Caco-2 (cell line): Measurements from ENCODE around the gene CDKN1C. TPM values are rescaled to one million over a fixed set of nuclear protein-coding genes. Genes with fewer than 3 reads are reported as not detected.

Experiments
- BruUV-seq: library from RNA; stranded (reverse); fragments of 400-500 nt; replicated peaks from 2 replicates; lab custom pipeline; 2021; lab: Mats Ljungman, UMichigan
- CTCF ChIA-PET: fragments of 300-600 bp; sonication (Branson Sonifier 250); formaldehyde crosslinking; loops from one replicate; lab custom pipeline; 2022; ENCODE audit warnings: antibody characterized with exemption; lab: Charles Lee
- POLR2A ChIA-PET: fragments of 300-600 bp; sonication (Branson Sonifier 250); formaldehyde crosslinking; loops from one replicate; lab custom pipeline; 2022; ENCODE audit warnings: antibody characterized with exemption; lab: Charles Lee
- DNase-seq, 2 experiments: peaks; one replicate each; pipeline versions ENCODE4 v3.0.0 to v3.0.0-alpha.2; 2020 to 2022
- H3K27me3 ChIP-seq: replicated peaks from 2 replicates; pipeline ENCODE4 v1.6.0; 2011; ENCODE audit warnings: low read length; ENCODE audit not compliant: control insufficient read depth, insufficient read depth
- H3K36me3 ChIP-seq: 2 replicates; pipeline ENCODE4 v1.5.1; 2011; ENCODE audit warnings: low read length; ENCODE audit not compliant: control insufficient read depth, insufficient read depth
- H3K4me1 ChIP-seq: fragments of 250-450 bp; sonication (Bioruptor Pico); 2 replicates; pipeline ENCODE4 v1.5.1; 2020; ENCODE audit warnings: mild to moderate bottlenecking
- H3K4me3 ChIP-seq: 2 replicates; pipeline ENCODE4 v1.5.1; 2011; ENCODE audit warnings: low read depth, mild to moderate bottlenecking, control low read depth, low read length
- H3K9me3 ChIP-seq: fragments of 250-450 bp; sonication (Bioruptor Pico); 2 replicates; pipeline ENCODE4 v1.5.1; 2020; ENCODE audit warnings: mild to moderate bottlenecking, moderate library complexity
- H3K27ac Mint-ChIP-seq: one replicate; pipeline ENCODE4 v1.8.0; 2022; ENCODE audit warnings: mixed read lengths; ENCODE audit not compliant: unreplicated experiment
- H3K27me3 Mint-ChIP-seq: one replicate; pipeline ENCODE4 v1.8.0; 2022; ENCODE audit warnings: mixed read lengths; ENCODE audit not compliant: insufficient read depth, unreplicated experiment
- H3K36me3 Mint-ChIP-seq: one replicate; pipeline ENCODE4 v1.8.0; 2022; ENCODE audit warnings: mild to moderate bottlenecking, mixed read lengths; ENCODE audit not compliant: insufficient read depth, unreplicated experiment
- H3K4me1 Mint-ChIP-seq: one replicate; pipeline ENCODE4 v1.8.0; 2022; ENCODE audit warnings: low read depth, mixed read lengths; ENCODE audit not compliant: unreplicated experiment
- H3K4me3 Mint-ChIP-seq: one replicate; pipeline ENCODE4 v1.8.0; 2022; ENCODE audit warnings: mild to moderate bottlenecking, moderate library complexity, mixed read lengths; ENCODE audit not compliant: unreplicated experiment
- H3K9me3 Mint-ChIP-seq: one replicate; pipeline ENCODE4 v1.8.0; 2022; ENCODE audit warnings: mixed read lengths; ENCODE audit not compliant: unreplicated experiment
- intact Hi-C: fragments of 100-400 bp; cut with micrococcal nuclease; formaldehyde crosslinking; loops from one replicate; pipeline ENCODE4 v1.10.0; 2022; ENCODE audit not compliant: unreplicated experiment
- total RNA-seq: library from RNA; stranded (reverse); gene quantifications from 2 replicates; pipeline ENCODE4 v1.2.3, GENCODE V29; 2022
- TF ChIP-seq, protein P1 (sequence below), 2 experiments: fragments of 200-600 bp in 1 of 2; IDR thresholded peaks; 1 replicate in 1 of 2; 2 replicates in 1 of 2; pipeline versions ENCODE4 v1.5.1 to v1.8.0; 2011 to 2022; ENCODE audit warnings: antibody characterized with exemption in 1 of 2, control low read depth in 1 of 2, inconsistent platforms in 1 of 2, low read depth in 1 of 2, low read length in 1 of 2, mild to moderate bottlenecking in 1 of 2, moderate library complexity in 1 of 2; ENCODE audit not compliant: insufficient read depth in 1 of 2, severe bottlenecking in 1 of 2, unreplicated experiment in 1 of 2

The CDKN1C gene
- total RNA-seq, 1 experiment from 2014 or later: 25.5 TPM

DNA sequence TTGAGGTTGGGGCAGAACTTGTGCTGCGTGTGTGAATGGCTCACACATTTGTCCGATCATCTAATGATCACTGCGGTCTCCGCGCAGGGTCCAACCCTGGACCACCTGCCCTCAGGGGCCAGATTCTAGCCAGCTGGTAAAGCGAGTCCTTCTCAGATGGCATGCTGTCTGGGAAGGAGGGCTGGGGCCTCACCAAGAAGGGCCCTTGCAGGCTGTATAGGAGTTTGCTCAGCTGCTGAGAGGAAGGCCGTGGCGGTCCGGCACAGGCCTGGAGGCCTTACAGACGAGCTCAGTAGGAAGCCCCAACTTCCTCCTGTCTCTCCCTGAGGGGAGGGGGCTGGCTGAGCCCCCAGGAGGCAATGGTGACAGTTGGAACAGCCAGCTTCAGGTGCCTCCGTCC is 29.9 kb upstream of the CDKN1C start:
- no peak overlapping the region for H3K4me3 Mint-ChIP-seq
- no TSS peak for BruUV-seq
- H3K9me3 Mint-ChIP-seq: no peaks in the 10 kb centered on the region
- H3K4me1 ChIP-seq: peaks cover 33% of the 10 kb centered on the region
- H3K27me3 ChIP-seq: no peaks in the 10 kb centered on the region
- POLR2A ChIA-PET: interaction anchor here (1.2 kb wide), 1 partner anchor 13 kb away, joined by 4 read pairs; a partner anchor contains a TSS
- intact Hi-C loops: loop anchor here (10.0 kb wide), 1 partner anchor 711 kb away; no protein-coding TSS in a partner anchor
- H3K27ac Mint-ChIP-seq: no peak overlapping the region
- CTCF ChIA-PET: no interaction called here
- no peaks in the 10 kb centered on the region for H3K36me3 ChIP-seq
- TF ChIP-seq, protein P1, sequence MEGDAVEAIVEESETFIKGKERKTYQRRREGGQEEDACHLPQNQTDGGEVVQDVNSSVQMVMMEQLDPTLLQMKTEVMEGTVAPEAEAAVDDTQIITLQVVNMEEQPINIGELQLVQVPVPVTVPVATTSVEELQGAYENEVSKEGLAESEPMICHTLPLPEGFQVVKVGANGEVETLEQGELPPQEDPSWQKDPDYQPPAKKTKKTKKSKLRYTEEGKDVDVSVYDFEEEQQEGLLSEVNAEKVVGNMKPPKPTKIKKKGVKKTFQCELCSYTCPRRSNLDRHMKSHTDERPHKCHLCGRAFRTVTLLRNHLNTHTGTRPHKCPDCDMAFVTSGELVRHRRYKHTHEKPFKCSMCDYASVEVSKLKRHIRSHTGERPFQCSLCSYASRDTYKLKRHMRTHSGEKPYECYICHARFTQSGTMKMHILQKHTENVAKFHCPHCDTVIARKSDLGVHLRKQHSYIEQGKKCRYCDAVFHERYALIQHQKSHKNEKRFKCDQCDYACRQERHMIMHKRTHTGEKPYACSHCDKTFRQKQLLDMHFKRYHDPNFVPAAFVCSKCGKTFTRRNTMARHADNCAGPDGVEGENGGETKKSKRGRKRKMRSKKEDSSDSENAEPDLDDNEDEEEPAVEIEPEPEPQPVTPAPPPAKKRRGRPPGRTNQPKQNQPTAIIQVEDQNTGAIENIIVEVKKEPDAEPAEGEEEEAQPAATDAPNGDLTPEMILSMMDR (IDR thresholded peaks at IDR 0.05; ENCODE audit: insufficient read depth in 1 of 2, low read depth in 1 of 2, low read length in 1 of 2, severe bottlenecking in 1 of 2, unreplicated experiment in 1 of 2): no peak
- peaks cover 17% of the 10 kb centered on the region for H3K4me1 Mint-ChIP-seq
- H3K4me3 ChIP-seq: no peak overlapping the region
- H3K9me3 ChIP-seq: no peaks in the 10 kb centered on the region
- H3K36me3 Mint-ChIP-seq: peaks cover 28% of the 10 kb centered on the region
- no peaks in the 10 kb centered on the region for H3K27me3 Mint-ChIP-seq
- no peak for DNase-seq

DNA sequence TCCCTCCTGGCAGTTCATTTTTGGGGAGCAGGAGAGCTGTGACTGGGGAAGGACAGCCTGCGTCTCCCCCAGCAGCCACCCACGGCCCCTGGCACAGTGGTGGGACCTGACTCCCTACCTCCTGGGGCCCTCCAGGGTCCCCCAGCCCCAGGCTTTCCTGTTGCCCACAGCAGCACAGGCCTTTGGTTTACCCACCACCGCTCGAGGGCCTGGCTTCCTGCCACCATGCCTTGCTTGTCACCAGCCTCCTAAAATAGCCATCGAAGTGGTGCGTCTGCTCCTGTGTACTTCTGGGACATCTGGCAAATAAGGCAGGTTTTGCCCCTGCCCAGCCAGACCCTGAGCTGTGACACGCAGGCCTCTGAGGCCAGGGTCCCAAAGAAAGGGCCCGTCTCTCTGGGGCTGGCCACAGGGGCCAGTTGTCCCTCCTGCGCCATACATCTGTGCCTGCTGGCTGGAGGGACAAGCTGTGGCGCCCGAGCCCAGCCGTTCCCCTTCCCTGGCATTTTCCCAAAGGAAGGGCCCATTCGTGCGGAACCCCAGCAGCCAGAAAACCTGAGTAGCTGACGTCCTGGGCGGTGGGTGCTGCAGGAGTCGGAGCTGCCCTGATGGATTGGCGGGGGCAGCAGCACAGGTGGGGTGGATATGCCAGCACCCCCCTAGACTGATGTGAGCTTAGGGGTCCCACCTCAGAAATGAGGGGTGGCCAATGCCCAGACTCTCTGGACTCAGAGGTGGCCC is 29.1 kb upstream of the CDKN1C start:
- DNase-seq: no peak
- Histone ChIP-seq H3K27me3 (no peaks in the 10 kb centered on the region), H3K4me3 (no peak overlapping the region), H3K4me1 (peaks cover 33% of the 10 kb centered on the region), H3K9me3 (no peaks in the 10 kb centered on the region), H3K36me3 (no peaks in the 10 kb centered on the region)
- Mint-ChIP-seq H3K36me3 (peaks cover 27% of the 10 kb centered on the region), H3K9me3 (no peaks in the 10 kb centered on the region), H3K27me3 (no peaks in the 10 kb centered on the region), H3K4me3 (no peak overlapping the region), H3K4me1 (peaks cover 22% of the 10 kb centered on the region), H3K27ac (no peak overlapping the region)
- ChIA-PET CTCF (no interaction called here), POLR2A (no interaction called here)
- TF ChIP-seq, protein P1 (IDR thresholded peaks at IDR 0.05; ENCODE audit: insufficient read depth in 1 of 2, low read depth in 1 of 2, low read length in 1 of 2, severe bottlenecking in 1 of 2, unreplicated experiment in 1 of 2): no peak
- BruUV-seq: no TSS peak
- intact Hi-C loops: loop anchor here (10.0 kb wide), 1 partner anchor 710 kb away; no protein-coding TSS in a partner anchor

DNA sequence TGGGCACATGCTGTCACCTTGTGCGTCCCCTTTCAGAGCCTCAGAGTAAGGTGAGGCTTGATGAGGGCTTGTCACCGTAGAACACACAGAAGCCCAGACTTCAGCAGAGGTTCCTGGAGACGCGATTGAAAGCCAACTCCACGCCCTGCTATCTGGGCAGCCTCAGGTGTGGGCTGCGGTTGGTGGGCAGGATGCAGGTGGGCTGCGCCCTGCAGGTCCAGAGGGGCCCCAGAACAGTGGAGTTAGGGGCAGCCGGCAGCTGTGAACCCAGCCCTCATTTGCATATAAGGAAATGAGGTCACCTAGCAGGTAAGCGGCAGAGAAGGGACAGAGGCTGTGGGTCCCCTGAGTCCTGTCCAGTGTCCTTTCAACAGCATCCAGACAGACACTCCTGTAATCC is 28.2 kb upstream of the CDKN1C start:
- H3K9me3 ChIP-seq: no peaks in the 10 kb centered on the region
- CTCF ChIA-PET: no interaction called here
- intact Hi-C loops: loop anchor here (10.0 kb wide), 1 partner anchor 709 kb away; no protein-coding TSS in a partner anchor
- H3K27me3 ChIP-seq: no peaks in the 10 kb centered on the region
- H3K4me1 ChIP-seq: peaks cover 33% of the 10 kb centered on the region
- no peak for DNase-seq
- no peaks in the 10 kb centered on the region for H3K36me3 ChIP-seq
- POLR2A ChIA-PET: no interaction called here
- Mint-ChIP-seq H3K4me3 (no peak overlapping the region), H3K27ac (peak overlapping the region; percentile 80), H3K36me3 (peaks cover 19% of the 10 kb centered on the region), H3K9me3 (no peaks in the 10 kb centered on the region), H3K27me3 (no peaks in the 10 kb centered on the region), H3K4me1 (peaks cover 22% of the 10 kb centered on the region)
- no peak overlapping the region for H3K4me3 ChIP-seq
- TF ChIP-seq, protein P1 (IDR thresholded peaks at IDR 0.05; ENCODE audit: insufficient read depth in 1 of 2, low read depth in 1 of 2, low read length in 1 of 2, severe bottlenecking in 1 of 2, unreplicated experiment in 1 of 2): no peak
- no TSS peak for BruUV-seq
